SU-DHL-6 (cell line): ENCODE results near the gene REM2.

Source experiments
- CTCF ChIP-seq: fragments of 200-600 bp; sonication (generic); IDR thresholded peaks from one replicate; pipeline ENCODE4 v1.5.1; 2017; ENCODE audit warnings: antibody characterized with exemption, mild to moderate bottlenecking, low read length, moderate library complexity; ENCODE audit not compliant: insufficient read depth, poor library complexity, severe bottlenecking
- EZH2phosphoT487 ChIP-seq: fragments of 200-600 bp; sonication (generic), shearing (Covaris generic); conservative IDR thresholded peaks from 2 replicates; pipeline ENCODE4 v1.6.1; 2018; ENCODE audit warnings: mild to moderate bottlenecking, antibody characterized with exemption, low read length, moderate library complexity, mixed read lengths

GRCh38 chr14:22845821-22846625 lies 37.0 kb upstream of the REM2 start:
- no peak for TF ChIP-seq CTCF
- no peak for TF ChIP-seq EZH2phosphoT487
